ENCODE results near the gene PARP11. TPM values are rescaled to one million over a fixed set of nuclear protein-coding genes. Genes with fewer than 3 reads are reported as not detected.

PARP11 gene
- total RNA-seq, 1 experiment from 2014 or later = not detected

- ChIA-PET POLR2A (ENCODE audit: unreplicated experiment) (no interaction called here), CTCF (no interaction called here)
- Histone ChIP-seq H3K4me1 (replicated peaks; ENCODE audit: insufficient read depth) (no peaks in the 10 kb centered on the region), H2AFZ (no peak overlapping the region), H3K9me3 (ENCODE audit: insufficient read depth, low read depth) (no peaks in the 10 kb centered on the region), H3K79me2 (ENCODE audit: low read depth) (no peaks in the 10 kb centered on the region), H3K4me2 (no peak overlapping the region), H3F3A (ENCODE audit: insufficient read depth, low read depth) (no peaks in the 10 kb centered on the region), H3K27ac (no peak overlapping the region), H3K4me3 (no peak overlapping the region), H3K9me2 (ENCODE audit: insufficient read depth) (no peaks in the 10 kb centered on the region), H3K27me3 (ENCODE audit: insufficient read depth, low read depth) (peaks cover 56% of the 10 kb centered on the region; the same call in 1 of the 2 replicates), H4K20me1 (ENCODE audit: insufficient read depth) (no peaks in the 10 kb centered on the region), H3K36me3 (ENCODE audit: low read depth) (no peaks in the 10 kb centered on the region)
- intact Hi-C loops (cut with micrococcal nuclease; ENCODE audit: unreplicated experiment) = no loop called here
- BruUV-seq (replicated peaks) = no TSS peak
- TF ChIP-seq CTCF (conservative IDR thresholded peaks at IDR 0.05) = no peak
- TF ChIP-seq EZH2 (IDR thresholded peaks at IDR 0.05; ENCODE audit: low read depth) = no peak
- no peak for DNase-seq
These were observed 37.3 kb downstream of the PARP11 start for GRCh38 chr12:3835914-3836313.

GRCh38 chr12:3834774-3835173 is 38.4 kb downstream of the PARP11 start:
- Histone ChIP-seq H3K36me3 (ENCODE audit: low read depth) (no peaks in the 10 kb centered on the region), H3K4me3 (no peak overlapping the region), H3K4me2 (no peak overlapping the region), H3K27ac (no peak overlapping the region), H3F3A (ENCODE audit: insufficient read depth, low read depth) (no peaks in the 10 kb centered on the region), H4K20me1 (ENCODE audit: insufficient read depth) (no peaks in the 10 kb centered on the region), H3K79me2 (ENCODE audit: low read depth) (no peaks in the 10 kb centered on the region), H3K9me3 (ENCODE audit: insufficient read depth, low read depth) (no peaks in the 10 kb centered on the region), H2AFZ (no peak overlapping the region), H3K9me2 (ENCODE audit: insufficient read depth) (no peaks in the 10 kb centered on the region), H3K4me1 (replicated peaks; ENCODE audit: insufficient read depth) (no peaks in the 10 kb centered on the region), H3K27me3 (ENCODE audit: insufficient read depth, low read depth) (peaks cover 47% of the 10 kb centered on the region; the same call in 1 of the 2 replicates)
- intact Hi-C loops (cut with micrococcal nuclease; ENCODE audit: unreplicated experiment) = no loop called here
- ChIA-PET CTCF (no interaction called here), POLR2A (ENCODE audit: unreplicated experiment) (no interaction called here)
- BruUV-seq (replicated peaks) = no TSS peak
- DNase-seq = no peak
- TF ChIP-seq EZH2 (IDR thresholded peaks at IDR 0.05; ENCODE audit: low read depth) (no peak), CTCF (conservative IDR thresholded peaks at IDR 0.05) (no peak)

GRCh38 chr12:3833670-3834310 is 39.4 kb downstream of the PARP11 start:
- Histone ChIP-seq H3K27me3 (ENCODE audit: insufficient read depth, low read depth) (peaks cover 48% of the 10 kb centered on the region; the same call in 1 of the 2 replicates), H3K4me3 (no peak overlapping the region), H2AFZ (no peak overlapping the region), H3K79me2 (ENCODE audit: low read depth) (no peaks in the 10 kb centered on the region), H3K27ac (no peak overlapping the region), H3K4me1 (replicated peaks; ENCODE audit: insufficient read depth) (no peaks in the 10 kb centered on the region), H4K20me1 (ENCODE audit: insufficient read depth) (no peaks in the 10 kb centered on the region), H3F3A (ENCODE audit: insufficient read depth, low read depth) (no peaks in the 10 kb centered on the region), H3K36me3 (ENCODE audit: low read depth) (no peaks in the 10 kb centered on the region), H3K4me2 (no peak overlapping the region), H3K9me3 (ENCODE audit: insufficient read depth, low read depth) (no peaks in the 10 kb centered on the region), H3K9me2 (ENCODE audit: insufficient read depth) (no peaks in the 10 kb centered on the region)
- no peak for DNase-seq
- POLR2A ChIA-PET (ENCODE audit: unreplicated experiment) = no interaction called here
- intact Hi-C loops (cut with micrococcal nuclease; ENCODE audit: unreplicated experiment) = no loop called here
- CTCF ChIA-PET = no interaction called here
- no TSS peak for BruUV-seq (replicated peaks)
- no peak for TF ChIP-seq CTCF (conservative IDR thresholded peaks at IDR 0.05)
- TF ChIP-seq EZH2 (IDR thresholded peaks at IDR 0.05; ENCODE audit: low read depth) = no peak
